ENCODE results near the gene RIBC2.

- TF ChIP-seq POLR2AphosphoS5 (IDR thresholded peaks at IDR 0.05; ENCODE audit: low read depth, low read length), result no peak
- TF ChIP-seq REST (IDR thresholded peaks at IDR 0.05; ENCODE audit: insufficient read depth in 1 of 2, low read depth in 2 of 2, low read length in 2 of 2), result no peak
- TF ChIP-seq SIN3A (IDR thresholded peaks at IDR 0.05; ENCODE audit: borderline replicate concordance, insufficient read depth, low read length), result no peak
- TF ChIP-seq TAF1 (IDR thresholded peaks at IDR 0.05; ENCODE audit: borderline replicate concordance, insufficient read depth, low read length), result no peak
- no peak for TF ChIP-seq FOXP2 (optimal IDR thresholded peaks at IDR 0.05; ENCODE audit: borderline replicate concordance, extremely low read depth, extremely low read length, insufficient read depth)
Measured at GRCh38 chr22:45444168-45444567, 30.7 kb downstream of the RIBC2 start.

Measured in PFSK-1 (cell line).